IPS-11a (cell line): ENCODE results near the gene SMKR1.
"Not testable (repeated sequence)": the region's sequence is repeated elsewhere in the genome, so short reads cannot be mapped to it uniquely, and the experiment has no call there.

Source experiments
- H3K4me3 ChIP-seq: one replicate; pipeline ENCODE4 v1.5.1; 2013; ENCODE audit warnings: low read depth, low read length, control low read depth

The SMKR1 gene

GRCh38 chr7:129524405-129524804 lies 22.1 kb downstream of the SMKR1 start:
- not testable (repeated sequence) for H3K4me3 ChIP-seq

- no peak overlapping the region for H3K4me3 ChIP-seq
Measured at GRCh38 chr7:129525225-129525862, 23.0 kb downstream of the SMKR1 start.

GRCh38 chr7:129529643-129530042 lies 27.3 kb downstream of the SMKR1 start:
- H3K4me3 ChIP-seq = no peak overlapping the region

- H3K4me3 ChIP-seq = no peak overlapping the region
Measured at GRCh38 chr7:129530795-129531391, 28.6 kb downstream of the SMKR1 start.

GRCh38 chr7:129531721-129532120 lies 29.4 kb downstream of the SMKR1 start:
- H3K4me3 ChIP-seq = no peak overlapping the region

- H3K4me3 ChIP-seq = no peak overlapping the region
Measured at GRCh38 chr7:129532375-129532774, 30.0 kb downstream of the SMKR1 start.

- H3K4me3 ChIP-seq = not testable (repeated sequence)
Measured at GRCh38 chr7:129534558-129535274, 32.4 kb downstream of the SMKR1 start.

GRCh38 chr7:129535896-129536295 lies 33.6 kb downstream of the SMKR1 start:
- H3K4me3 ChIP-seq = no peak overlapping the region

GRCh38 chr7:129536323-129536722 lies 34.0 kb downstream of the SMKR1 start:
- no peak overlapping the region for H3K4me3 ChIP-seq

- H3K4me3 ChIP-seq = no peak overlapping the region
Measured at GRCh38 chr7:129538790-129539189, 36.5 kb downstream of the SMKR1 start.

- no peak overlapping the region for H3K4me3 ChIP-seq
Measured at GRCh38 chr7:129540340-129540739, 38.0 kb downstream of the SMKR1 start.

GRCh38 chr7:129544700-129545099 lies 42.4 kb downstream of the SMKR1 start:
- no peak overlapping the region for H3K4me3 ChIP-seq

- no peak overlapping the region for H3K4me3 ChIP-seq
Measured at GRCh38 chr7:129550693-129551360, 48.5 kb downstream of the SMKR1 start.

GRCh38 chr7:129553899-129554461 lies 51.6 kb downstream of the SMKR1 start:
- H3K4me3 ChIP-seq = no peak overlapping the region

GRCh38 chr7:129556607-129557133 lies 54.3 kb downstream of the SMKR1 start:
- no peak overlapping the region for H3K4me3 ChIP-seq

GRCh38 chr7:129557686-129558481 lies 55.6 kb downstream of the SMKR1 start:
- no peak overlapping the region for H3K4me3 ChIP-seq

- H3K4me3 ChIP-seq = no peak overlapping the region
Measured at GRCh38 chr7:129559564-129559963, 57.2 kb downstream of the SMKR1 start.

- H3K4me3 ChIP-seq = no peak overlapping the region
Measured at GRCh38 chr7:129560831-129561230, 58.5 kb downstream of the SMKR1 start.

- no peak overlapping the region for H3K4me3 ChIP-seq
Measured at GRCh38 chr7:129561677-129562359, 59.5 kb downstream of the SMKR1 start.
